Activated T-cell treated with anti-CD3 and anti-CD28 coated beads for 4 hours (primary cell): ENCODE data around the gene CST3.
"Not testable (repeated sequence)": the region's sequence is repeated elsewhere in the genome, so short reads cannot be mapped to it uniquely, and the experiment has no call there.

ENCODE experiments used
- DNase-seq: peaks from one replicate; pipeline ENCODE4 v3.0.0-alpha.2; 2020

CST3 gene

GRCh38 chr20:23625236-23625964 is 12.4 kb downstream of the CST3 start:
- DNase-seq, result no peak

GRCh38 chr20:23624324-23624691 is 13.4 kb downstream of the CST3 start:
- no peak for DNase-seq

GRCh38 chr20:23623666-23624323 is 14.0 kb downstream of the CST3 start:
- DNase-seq, result no peak

GRCh38 chr20:23622839-23623343 is 14.9 kb downstream of the CST3 start:
- DNase-seq, result no peak

- DNase-seq, result not testable (repeated sequence)
Measured at GRCh38 chr20:23622401-23622800, 15.4 kb downstream of the CST3 start.

GRCh38 chr20:23620670-23621386 is 16.9 kb downstream of the CST3 start:
- DNase-seq, result not testable (repeated sequence)

- no peak for DNase-seq
Measured at GRCh38 chr20:23614163-23614562, 23.6 kb downstream of the CST3 start.

- DNase-seq, result no peak
Measured at GRCh38 chr20:23613676-23614075, 24.1 kb downstream of the CST3 start.

- DNase-seq, result no peak
Measured at GRCh38 chr20:23612396-23612795, 25.4 kb downstream of the CST3 start.

- DNase-seq, result no peak
Measured at GRCh38 chr20:23609486-23610109, 28.2 kb downstream of the CST3 start.

- no peak for DNase-seq
Measured at GRCh38 chr20:23608251-23608846, 29.4 kb downstream of the CST3 start.

GRCh38 chr20:23607497-23608245 is 30.1 kb downstream of the CST3 start:
- DNase-seq, result no peak

GRCh38 chr20:23606652-23607049 is 31.1 kb downstream of the CST3 start:
- DNase-seq, result peak; percentile 37

GRCh38 chr20:23605867-23606651 is 31.7 kb downstream of the CST3 start, which contains the start of gene CST9:
Gene CST9, minus strand, starts transcription at chr20:23605917. Its CDS starts 53 bp downstream, at chr20:23605864.
- no peak for DNase-seq

- no peak for DNase-seq
Measured at GRCh38 chr20:23604306-23604705, 33.4 kb downstream of the CST3 start.

GRCh38 chr20:23603321-23603720 is 34.4 kb downstream of the CST3 start:
- DNase-seq, result no peak

GRCh38 chr20:23602699-23603098 is 35.1 kb downstream of the CST3 start:
- DNase-seq, result no peak

- DNase-seq, result no peak
Measured at GRCh38 chr20:23602241-23602640, 35.5 kb downstream of the CST3 start.

- DNase-seq, result no peak
Measured at GRCh38 chr20:23601715-23602114, 36.0 kb downstream of the CST3 start.

- no peak for DNase-seq
Measured at GRCh38 chr20:23598481-23598880, 39.3 kb downstream of the CST3 start.

GRCh38 chr20:23596579-23597250 is 41.0 kb downstream of the CST3 start:
- DNase-seq, result no peak
